Central memory CD4-positive, alpha-beta T cell (primary cell): ENCODE results near the gene CCRL2.
A peak's percentile ranks its signal among the peaks of the same experiment; 100 is the strongest.
"Not testable (repeated sequence)": the region's sequence is repeated elsewhere in the genome, so short reads cannot be mapped to it uniquely, and the experiment has no call there.

Experiments
- DNase-seq: peaks from one replicate; pipeline ENCODE4 v3.0.0; 2022

CCRL2 gene

GRCh38 chr3:46429671-46430070 lies 22.6 kb downstream of the CCRL2 start:
- DNase-seq, result no peak

- DNase-seq, result not testable (repeated sequence)
These were observed 23.8 kb downstream of the CCRL2 start for GRCh38 chr3:46430879-46431278.

DNA sequence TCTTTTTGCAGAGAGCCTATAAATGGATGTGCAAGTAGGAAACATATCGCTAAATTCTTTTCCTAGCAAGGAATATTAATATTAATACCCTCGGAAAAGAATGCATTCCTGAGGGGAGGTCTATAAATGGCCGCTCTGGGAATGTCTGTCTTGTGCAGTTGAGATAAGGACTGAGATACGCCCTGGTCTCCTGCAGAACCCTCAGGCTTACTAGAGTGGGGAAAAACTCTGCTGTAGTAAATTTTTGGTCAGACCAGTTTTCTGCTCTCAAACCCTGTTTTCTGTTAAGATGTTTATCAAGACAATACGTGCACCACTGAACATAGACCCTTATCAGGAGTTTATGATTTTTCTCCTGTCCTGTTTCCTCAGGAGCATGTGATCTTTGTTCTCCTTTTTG lies 24.8 kb downstream of the CCRL2 start:
- not testable (repeated sequence) for DNase-seq

DNA sequence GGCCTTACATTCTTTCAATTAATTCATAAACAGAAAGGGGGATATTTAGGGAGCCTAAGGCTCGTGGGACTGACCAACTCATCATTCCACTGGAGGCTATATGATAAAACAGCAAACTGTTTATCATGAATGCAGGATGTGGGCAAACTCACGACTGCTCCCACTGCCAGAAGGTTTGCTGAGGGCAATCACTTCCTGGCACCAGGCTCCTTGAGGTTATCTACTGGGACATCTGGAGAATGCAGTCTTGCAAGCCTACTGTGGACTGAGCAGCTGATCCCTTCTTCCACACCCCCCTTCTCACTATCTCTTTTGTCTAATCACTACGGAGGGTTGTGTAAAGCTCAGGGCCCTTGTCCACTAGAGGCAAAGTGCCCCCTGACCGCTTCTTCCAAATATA lies 26.1 kb downstream of the CCRL2 start:
- DNase-seq, result not testable (repeated sequence)

DNA sequence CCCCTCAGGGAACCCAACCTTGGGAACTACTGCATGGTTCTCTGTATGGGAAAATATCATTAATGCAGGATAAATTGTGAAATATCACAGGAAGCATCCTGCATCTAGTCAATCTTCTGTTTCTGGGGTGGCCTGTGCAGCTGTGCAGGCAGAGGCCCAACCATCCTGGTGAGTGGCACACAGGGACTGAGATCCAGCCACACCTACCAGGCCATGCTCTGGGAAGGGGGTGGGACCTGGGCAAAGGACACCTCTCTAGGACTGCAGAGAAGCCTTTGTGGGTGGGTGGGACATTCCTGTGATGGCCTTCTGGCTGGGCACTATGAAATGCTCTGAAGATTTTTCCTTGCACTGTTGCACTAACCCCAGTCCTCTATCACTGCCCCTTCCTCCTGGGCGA lies 26.8 kb downstream of the CCRL2 start:
- no peak for DNase-seq

- DNase-seq, result no peak
These were observed 28.1 kb downstream of the CCRL2 start for GRCh38 chr3:46435081-46435726.

DNA sequence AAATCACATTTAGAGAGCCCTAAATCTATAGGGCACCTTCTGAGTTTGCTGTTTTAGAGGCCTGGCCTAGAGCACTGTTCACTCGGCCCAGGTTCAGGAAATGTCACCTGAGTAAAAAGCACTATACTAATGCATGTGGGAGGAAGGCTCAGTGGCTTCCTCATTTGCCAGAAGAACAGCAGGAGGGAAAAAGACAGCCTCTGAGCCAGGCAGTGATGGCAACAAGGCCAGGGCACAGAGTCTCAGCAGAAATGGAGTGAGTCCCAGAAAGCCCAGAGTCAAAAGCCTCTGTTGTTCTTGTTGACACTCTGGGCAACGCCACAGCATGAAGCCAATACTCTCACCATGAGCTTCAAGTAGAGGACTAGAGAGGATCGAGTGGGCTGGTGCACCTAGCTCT lies 31.8 kb downstream of the CCRL2 start:
- DNase-seq, result no peak

DNA sequence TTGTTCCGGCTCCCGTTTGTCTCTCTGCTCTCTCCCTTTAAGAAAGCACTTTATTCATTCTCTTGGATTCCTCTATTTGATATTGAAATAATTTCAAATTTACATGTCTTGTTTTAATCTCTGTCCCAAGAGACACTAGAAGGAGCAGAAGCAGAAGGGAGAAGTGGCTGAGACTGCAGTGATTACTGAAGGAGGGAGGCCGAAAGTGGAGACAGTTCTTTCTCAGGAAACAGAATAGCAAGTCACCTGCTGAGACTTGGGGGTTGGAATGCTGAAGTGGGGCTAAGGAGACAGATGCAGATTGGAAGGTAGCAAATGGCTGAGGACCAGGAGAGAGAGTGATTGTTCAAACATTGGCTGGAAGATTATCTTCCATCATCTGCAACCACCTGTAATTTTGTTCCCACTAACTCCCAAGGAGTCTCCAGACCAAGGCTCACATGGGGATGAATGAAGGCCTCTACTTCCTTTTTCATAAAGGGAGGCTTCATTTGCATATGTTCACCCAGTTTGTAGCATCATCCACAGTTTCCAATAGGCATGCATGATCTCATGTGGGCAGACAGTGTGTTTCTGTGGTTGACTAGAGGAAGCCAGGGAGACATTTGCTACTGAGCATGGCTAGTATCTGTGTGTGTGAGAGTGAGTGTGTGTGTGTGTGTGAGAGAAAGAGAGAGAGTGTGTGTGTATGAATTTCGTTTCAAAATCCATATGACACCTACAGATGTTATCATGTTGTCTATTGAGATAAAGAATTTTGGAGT lies 33.7 kb downstream of the CCRL2 start:
- peak; percentile 61 for DNase-seq

DNA sequence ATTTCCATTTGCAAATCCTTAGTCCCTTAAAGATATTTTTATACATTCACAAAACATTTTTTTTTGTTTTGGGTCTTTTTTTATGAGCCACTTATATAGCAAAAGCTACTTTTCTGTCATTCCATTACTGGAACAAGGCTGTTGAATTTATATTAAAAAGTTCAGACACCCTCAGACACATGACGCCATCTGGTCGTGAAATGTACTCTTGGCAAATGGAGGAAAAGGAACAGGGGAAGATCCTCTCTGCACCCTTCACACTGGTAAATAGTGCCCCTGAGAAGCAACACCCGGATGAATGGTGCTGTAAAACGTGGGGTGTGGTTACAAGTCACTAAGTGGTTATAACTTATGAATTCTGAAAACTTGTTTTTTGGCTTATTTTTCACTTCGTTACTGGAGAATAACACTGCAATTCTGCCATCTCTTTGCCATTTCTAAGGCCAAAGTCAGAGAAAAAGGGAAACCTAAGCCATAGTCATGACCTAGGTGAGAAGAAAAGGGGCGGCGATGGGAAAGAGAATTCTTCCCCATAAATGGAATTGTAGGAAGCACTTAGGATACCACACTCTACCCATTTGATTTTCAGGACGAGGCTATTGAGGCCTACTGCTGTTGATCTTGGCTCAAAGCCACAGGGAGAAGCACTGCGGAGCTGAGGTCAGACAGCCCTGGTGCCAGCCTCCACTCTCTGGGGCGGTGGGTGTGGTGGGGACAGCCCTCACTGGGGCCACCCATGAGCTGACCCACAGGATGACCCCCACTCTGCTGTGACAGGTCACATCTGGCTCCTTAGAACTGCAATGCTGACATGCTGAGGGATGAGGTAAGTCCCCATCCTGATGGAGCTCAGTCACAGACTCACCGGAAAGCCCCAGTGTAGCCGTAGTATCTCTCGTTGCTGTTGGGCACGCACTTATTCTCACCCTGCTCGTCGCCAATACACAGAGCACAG lies 35.8 kb downstream of the CCRL2 start:
- no peak for DNase-seq

GRCh38 chr3:46447228-46447985 lies 40.3 kb downstream of the CCRL2 start:
- no peak for DNase-seq

DNA sequence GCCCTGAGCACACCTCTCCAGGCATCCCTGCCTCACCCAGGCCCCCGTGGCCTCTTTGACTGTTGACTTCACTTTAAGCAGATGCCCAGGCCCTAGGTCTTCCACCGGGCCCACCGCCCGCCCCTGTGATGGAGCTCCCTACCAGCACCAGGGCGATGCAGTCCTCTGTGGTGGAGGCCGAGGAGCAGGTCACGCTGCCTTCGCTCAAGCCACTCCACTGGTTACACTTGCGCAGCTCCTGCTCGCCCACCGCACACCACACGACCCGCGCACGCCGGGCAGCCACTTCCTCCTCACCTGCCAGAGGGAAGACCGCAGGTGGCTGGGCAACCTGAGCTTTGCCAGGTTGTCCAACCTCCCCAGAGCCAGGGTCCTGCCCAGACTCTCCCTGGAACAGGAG lies 41.7 kb downstream of the CCRL2 start:
- DNase-seq, result no peak

DNA sequence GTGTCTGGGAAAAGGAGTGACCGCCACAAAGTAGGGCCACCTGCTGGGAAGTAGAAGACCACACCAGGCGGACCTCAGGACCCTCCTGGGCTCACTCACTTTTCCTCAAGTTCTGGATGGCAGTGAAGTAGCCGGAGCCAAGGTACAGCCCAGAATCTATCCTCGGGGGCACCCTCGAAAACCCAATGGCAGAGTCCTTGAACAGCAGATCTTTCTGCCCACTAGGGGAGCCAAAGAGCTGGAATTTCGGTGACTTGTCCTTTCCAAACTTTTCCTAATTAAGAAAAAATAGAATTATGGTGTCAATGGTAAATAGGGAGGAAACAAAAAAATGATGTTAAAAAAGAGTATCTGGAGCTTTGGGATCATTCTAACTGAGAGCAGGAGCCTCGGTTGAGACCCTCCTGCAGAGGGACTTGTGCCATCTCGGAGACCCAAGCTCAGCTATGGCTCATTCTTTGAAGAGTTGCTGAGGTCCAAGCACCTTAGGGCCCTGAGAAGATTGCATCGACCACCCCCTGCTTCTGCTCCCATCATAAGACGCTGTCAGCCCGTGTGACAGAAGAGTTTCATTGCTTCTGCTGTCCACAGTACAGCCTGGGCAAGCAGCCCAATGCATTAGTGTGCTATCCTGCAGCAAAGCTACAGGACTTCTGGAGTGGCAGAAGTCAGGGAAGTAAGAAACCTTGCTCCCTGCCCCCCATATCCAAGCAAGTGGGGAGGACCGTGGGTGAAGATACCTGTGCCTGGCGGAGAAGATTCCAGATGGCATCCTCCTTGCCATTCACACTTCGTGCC lies 42.9 kb downstream of the CCRL2 start:
- no peak for DNase-seq

DNA sequence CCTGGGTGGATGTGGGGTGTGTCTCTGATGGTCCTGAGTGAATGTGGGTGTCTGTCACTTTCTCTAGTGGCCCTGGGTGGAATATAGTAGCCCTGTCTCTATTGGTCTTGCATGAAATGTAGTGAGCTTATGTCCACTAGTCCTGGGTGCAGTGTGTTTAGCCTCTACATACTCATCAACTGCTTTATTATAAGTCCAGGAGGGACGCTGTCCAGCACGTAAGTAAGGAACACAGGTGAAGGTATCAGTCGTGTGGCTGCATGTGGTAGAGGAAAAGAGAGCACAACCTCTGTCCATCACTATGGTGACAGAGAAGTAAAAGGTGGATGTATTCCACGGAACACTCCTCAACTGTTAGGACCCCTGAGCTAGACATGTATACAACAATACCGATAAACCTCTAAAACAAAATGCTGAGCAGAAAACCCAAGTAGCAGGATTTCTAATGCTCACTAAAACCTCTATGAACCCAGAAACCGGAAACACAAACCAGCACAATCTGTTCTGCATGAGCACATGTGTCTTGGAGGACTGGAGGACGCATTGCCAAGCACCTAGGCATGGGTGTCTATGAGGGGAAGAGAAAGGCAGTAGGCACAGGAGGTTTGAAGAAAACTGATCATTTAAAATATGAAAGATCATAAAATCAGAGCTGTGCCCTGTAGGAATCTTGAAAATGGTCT lies 46.6 kb downstream of the CCRL2 start:
- DNase-seq, result no peak

GRCh38 chr3:46454209-46454595 lies 47.1 kb downstream of the CCRL2 start:
- DNase-seq, result no peak

- no peak for DNase-seq
These were observed 47.5 kb downstream of the CCRL2 start for GRCh38 chr3:46454606-46455005.

DNA sequence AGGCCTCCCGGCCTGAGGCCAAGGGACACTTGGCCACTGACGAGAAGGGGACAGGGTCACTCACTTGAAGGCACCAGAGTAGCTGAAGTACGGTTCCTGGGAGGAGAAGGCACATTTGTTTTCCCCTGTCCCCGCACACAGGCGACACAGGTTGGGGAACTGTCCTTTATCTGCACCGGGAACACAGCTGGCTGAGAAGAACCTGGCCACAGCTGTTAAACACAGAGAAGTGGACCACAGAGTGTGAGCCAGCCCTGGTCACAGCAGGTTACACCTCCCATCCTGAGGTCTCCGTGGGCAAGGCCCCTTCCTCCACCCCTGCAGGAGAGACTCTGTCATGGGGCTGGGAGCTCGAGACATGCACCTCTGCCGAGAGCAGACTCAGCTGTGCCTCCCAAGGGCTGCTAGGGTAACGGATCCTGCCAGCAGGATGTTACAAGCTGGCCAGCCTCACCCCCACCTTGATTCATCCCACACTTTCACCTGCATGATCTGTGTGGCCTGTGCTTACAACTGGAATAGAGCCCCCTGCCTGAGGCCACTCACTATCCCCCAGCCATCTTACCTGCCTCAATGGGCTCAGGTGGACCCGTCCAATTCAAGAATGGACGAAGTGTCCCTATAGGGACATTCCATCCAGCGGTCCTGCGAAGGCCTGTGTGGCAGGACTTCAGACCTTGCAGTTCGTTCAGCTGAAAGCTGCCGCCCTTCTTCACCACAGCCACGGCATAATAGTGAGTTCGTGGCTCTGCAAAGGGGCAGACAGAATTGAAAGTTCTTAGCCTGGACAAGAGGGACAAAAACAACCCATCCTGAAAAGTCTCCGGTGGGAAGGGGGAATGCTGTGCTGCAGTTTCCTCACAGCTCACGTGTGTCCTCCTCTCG lies 48.4 kb downstream of the CCRL2 start:
- no peak for DNase-seq

DNA sequence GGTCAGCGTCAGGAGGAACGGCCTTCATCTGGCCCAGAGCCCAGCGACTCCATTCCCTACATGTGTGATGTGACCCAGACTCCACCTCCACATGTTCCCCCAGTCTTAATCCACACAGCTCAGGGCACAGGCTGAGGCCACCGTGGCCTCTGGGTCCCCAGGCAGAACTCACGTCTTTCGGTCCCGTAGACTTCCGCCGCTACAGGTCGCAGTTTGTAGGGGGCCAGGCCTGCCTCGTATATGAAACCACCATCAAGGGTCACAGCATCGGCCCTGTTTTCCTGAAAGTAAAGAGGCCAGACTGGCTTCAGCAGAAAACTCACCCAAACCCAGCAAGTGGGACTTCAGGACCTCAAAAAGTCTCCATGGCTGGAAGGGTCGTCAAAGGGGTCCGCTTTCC lies 49.1 kb downstream of the CCRL2 start:
- no peak for DNase-seq
